G401.6 (cell line): Measurements from ENCODE around the gene CCDC50.

Source experiments
- FAIRE-seq: peaks from 2 replicates; lab custom pipeline; 2012; peaks lifted over from hg19 to GRCh38; lab: Jason Lieb, UNC

The CCDC50 gene, protein sequence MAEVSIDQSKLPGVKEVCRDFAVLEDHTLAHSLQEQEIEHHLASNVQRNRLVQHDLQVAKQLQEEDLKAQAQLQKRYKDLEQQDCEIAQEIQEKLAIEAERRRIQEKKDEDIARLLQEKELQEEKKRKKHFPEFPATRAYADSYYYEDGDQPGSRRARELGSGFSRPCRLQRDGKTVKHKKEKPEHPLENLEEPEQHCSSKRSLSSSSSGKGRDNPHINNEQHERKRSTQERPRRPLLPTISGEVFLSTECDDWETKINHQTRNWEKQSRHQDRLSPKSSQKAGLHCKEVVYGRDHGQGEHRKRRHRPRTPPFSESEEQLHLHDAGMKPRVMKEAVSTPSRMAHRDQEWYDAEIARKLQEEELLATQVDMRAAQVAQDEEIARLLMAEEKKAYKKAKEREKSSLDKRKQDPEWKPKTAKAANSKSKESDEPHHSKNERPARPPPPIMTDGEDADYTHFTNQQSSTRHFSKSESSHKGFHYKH

DNA sequence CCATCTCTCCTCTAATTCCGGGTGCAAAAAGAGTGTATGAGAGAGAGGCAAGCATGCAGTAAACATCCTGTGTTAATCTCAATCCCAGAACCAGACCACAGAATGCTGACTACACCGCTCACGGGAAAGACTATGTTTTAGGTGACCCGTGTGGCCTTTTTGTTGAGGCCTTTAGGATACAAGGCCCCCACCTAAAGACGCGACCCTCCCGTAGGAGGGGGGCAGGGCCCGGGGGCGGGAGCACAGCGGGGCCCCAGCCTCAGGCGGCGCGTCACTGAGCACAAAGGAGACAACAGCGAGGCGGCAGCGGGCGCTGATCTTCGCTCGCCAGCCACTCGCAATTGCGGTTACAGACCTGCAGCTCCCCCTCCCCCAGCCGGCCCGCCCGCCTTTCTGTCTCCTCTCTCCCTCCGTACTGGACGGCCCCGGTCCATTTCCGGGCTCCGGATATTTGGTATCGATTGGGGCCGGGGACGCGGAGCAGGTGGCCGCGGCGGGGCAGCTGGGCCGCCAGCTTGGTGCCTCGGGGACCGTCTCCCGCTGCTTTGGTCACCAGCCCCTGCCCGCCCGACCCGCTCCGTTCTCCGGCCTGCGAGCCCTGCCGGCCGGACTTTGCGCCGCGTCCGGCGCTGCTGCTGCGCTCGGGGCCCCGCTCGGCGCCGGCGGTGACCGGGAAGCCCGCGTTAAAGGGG is at the start of gene CCDC50:
CCDC50 (plus strand) TSS at position 433 of the 692 bp plus-strand sequence. CDS start 281 bp downstream, outside the sequence.
- FAIRE-seq: no peak

DNA sequence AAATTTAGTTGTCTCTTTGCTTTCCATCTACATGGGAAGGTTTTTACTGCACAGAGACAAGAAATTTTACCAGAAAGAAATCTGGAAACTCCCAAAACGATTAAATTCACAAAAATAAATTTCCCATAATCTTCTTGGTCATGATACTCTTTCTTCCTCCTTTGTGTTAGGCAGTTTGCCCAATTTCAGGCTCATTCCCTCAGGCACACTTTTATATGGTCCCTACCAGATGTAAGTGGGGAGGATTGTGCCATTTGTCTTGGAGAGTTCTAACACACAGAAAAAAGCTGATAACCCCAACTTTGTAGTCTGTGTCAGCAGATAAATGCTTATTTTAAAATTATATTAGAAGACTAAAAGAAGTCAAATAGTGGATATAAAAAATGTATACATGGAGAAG is 49.1 kb upstream of the CCDC50 start:
- FAIRE-seq: no peak

DNA sequence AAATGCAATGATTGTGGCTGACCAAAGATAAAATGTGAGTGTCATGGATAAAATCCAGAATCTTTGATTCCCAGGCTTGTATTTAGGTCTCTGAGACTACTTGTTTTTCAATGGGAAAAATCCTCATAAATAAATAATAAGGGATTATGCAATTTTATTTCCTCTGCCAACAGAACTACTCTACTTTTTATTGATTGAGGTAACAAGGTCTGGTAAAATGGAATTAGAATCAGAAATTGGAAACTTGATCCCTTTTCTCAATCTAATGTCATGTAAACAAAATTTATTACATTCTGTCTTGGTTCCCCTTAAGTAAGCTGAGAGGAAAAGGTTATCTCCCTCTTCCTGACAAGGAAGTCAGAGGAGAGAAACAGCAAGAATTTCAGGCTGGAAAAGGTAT is 48.3 kb upstream of the CCDC50 start:
- FAIRE-seq: peak; percentile 96

DNA sequence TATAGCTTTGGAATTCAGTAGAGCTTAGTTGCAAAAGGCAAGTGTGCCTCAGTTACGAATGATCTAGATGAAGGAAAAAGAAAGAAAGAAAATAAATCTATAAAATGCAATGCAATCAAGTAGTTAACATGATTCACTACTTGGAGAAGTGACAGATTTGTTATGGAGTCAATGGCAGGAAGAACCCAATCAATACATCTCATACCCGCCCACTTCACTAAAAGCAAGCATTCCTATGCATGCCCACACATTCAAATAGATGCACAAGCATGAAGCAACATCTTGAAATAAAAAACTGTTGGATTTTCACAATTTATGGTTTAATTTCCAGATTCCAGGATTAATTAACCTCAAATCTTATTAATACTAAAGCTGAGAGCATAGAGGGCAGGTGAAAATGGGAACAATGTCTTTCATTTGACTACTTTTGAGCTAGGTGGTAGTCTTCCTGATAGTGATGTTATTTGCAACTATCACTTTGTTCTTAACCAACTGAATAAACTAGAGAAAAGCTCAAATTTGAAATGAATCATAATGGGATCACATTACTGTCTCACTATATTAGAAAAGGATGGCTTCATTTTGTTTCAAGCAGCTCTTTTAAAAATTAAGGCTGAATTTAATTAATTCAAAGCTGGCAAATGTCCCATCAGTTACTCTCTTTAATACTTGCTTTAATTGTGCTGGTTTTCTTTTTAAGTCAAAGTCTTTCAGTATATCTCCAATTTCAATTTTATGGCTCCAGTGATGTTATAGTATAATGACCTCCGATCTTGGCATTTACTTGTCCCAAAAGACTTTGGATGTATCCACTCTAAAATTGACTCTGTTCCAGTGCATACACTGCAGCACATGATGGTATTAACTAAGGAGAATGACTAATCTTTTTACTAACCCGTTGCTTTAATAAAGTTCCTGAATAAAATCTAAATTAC is 46.7 kb upstream of the CCDC50 start:
- peak; percentile 97 for FAIRE-seq

DNA sequence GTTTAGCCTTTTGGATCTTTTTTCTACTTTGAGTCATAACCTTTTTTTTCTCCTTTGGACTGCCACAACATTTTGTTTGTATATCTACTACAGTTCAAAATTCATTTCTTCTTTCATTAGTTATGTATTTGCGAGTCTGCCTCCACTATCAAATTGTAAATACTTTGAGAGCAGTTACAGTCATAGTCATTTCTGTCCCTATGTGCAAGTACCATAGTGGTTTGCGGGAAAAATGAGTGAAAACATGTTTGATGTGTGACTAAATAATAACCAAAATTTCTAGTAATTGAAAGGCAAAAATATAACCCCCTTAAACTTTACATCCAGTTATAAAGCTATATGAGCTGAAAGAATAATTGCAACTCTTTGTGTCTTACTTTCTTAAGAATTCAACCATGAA is 45.8 kb upstream of the CCDC50 start:
- no peak for FAIRE-seq

DNA sequence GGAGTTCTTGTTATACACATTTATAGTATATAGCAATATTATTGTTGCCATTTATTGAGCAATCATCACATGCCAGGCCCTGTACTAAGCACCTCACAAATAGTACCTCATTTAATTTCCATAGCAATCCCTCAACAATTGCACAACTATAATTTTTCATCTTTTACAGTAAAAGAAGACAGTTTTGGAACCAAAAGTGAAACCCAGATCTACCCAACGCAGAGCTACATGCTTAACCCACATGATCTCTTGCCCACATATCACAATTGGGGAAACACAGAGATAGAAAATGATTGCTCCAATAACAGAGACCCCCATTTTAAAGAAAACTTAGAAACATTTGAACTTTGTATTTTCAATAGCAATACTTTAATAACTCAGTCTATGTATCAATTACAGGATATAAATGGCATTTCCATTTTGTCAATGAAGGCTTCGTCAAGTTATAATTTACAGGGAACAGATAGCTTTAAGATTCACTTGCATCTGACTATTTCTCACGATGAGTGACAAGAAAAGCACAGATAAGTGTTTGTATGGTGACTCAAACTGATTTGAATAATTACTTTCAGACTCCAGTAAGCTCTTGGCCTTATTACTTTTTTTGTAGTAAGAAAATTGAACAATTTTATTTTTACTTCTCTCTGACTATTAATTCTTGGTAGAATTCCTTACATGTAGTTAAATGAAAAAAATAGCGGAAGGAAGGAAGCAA is 38.7 kb upstream of the CCDC50 start:
- no peak for FAIRE-seq

DNA sequence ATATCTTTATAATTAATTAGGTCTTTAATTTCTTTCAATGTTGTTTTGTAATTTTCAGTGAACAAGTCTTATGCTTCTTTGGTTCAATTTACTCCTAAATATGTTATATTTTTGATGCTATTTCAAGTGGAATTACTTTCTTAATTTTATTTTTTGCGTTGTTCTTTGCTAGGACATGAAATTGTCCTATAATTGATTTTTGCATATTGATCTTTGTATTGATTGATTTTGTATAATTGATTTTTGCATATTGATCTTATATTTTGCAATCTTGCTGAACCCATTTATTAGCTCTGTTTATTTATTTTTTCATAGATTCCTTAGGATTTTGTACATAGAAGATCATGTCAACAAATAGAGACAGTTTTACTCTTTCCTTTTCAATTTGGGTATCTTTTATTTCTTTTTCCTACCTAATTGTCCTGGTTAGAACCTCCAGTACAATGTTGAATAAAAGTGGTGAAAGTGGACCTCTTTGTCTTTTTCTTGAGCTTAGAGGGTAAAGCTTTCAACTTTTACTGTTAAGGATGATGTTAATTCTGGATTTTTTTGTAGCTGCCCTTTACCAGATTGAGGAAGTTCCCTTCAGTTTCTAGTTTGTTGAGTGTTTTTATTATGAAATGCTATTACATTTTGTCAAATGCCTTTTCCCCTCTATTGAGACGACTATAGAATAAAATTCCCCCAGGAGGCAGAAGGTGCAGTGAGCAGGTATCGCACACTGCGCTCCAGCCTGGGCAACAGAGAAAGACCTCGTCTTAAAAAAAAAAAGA is 36.8 kb upstream of the CCDC50 start:
- FAIRE-seq: peak; percentile 36

DNA sequence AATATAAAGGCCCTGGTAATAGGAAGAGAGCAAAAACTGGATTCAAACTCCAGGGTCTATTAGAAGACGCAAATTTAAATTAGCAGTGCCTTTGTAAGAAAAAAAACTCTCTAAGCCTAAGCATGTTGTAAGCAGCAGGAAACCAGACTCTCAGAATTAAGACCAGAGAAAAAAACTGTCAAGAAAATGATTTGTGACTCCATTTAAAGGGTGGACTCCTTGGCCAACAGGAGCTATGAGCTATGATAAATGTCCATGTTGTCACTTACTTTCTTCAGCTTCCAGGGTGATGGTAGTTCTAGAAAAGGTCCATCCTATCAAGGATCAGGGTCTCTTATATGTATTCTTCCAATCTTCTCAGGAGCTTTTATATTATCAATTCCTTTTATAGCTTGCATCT is 34.9 kb upstream of the CCDC50 start:
- FAIRE-seq: no peak

DNA sequence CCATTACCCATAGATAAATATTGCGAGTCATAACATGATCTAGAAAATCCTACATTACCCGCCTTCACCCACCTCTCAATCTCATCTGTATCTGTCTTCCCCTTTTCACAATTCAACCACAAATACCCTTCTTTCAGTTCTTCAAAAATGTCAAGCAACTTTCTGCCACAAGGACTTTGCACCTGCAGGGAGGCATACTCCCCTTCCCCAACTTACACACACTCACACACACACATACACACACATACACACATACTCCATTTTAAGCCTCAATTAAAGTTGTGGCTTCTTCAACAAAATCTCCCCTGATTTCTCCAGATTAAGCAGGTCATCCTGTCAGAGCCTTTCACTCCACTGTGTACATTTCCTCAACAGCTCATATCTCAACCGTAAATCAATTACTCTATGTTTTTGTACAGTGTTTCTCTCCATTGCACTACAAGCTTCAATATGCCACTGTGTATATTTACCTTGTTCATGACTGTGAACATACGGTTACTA is 33.1 kb upstream of the CCDC50 start:
- no peak for FAIRE-seq

DNA sequence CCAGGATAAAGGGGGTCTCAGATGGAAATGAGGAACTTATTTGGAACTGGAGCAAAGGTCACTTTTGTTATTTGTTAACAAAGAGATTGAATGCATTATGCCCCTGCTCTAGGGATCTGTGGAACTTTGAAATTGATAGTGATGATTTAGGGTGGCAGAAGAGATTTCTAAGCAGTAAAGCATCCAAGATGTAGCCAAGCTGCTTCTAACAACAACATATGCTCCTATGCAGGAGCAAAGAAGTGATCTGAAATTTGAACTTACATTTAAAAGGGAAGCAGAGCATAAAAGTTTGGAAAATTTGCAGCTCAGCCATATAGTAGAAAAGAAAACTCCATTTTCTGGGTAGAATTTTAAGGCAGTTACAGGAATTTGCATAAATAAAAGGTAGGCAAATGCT is 30.3 kb upstream of the CCDC50 start:
- no peak for FAIRE-seq

DNA sequence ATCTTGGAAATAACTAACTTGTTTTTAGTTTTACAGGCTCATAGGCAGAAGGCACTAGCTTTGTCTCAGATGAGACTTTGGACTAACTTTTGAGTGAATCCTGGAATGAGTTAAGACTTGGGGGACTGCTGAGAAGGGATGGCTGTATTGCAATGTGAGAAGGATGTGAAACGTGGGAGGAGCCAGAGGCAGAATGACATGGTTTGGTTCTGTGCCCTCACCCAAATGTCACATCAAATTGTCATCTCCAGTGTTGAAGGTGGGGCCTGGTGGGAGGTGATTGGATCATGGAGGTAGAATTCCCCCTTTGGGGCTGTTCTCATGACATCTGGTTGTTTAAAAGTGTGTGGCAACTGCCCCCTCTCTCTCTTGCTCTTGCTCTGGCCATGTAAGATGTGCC is 28.8 kb upstream of the CCDC50 start:
- FAIRE-seq: no peak

DNA sequence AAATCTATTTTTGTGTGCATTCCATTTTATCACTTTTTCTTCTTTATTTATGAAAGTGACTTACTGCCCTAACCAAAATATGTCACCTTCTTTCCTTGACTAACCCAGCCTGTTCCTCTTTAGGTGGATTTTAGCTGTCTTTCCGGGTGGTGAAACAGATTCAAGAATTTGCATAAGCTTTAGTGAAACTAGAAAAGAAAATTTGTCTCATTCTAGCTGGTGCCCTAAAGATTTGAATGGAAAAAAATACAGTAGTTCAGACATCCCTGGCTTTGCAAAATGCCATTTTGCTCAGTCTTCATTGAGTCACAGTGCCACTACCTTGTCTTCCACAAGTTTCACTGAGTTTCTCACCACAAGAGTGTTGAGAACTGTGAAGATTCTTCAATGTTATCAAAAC is 28.2 kb upstream of the CCDC50 start:
- FAIRE-seq: no peak

DNA sequence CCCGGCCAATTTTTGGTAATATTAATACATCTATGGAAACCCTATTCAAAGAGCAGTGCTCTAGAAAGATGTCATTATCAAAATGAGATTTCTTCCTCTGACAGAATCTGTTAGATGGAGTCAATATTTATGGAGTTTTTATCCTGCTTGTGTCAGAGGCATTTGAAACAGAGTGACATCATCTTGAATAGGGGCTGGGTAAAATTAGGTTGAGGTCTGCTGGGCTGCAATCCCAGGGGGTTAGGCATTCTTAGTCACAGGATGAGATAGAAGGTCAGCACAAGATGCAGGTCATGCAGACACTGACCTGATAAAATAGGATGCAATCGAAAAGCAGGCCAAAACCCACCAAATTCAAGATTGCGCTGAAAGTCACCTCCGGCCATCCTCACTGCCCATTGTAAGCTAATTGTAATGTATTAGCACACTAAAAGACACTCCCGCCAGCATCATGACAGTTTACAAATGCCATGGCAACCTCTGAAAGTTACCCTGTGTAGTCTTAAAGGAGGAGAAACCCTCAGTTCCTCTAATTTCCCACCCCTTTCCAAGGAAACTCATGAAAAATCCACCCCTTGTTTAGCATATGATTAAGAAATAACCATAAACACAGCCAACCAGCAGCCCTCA is 27.3 kb upstream of the CCDC50 start:
- no peak for FAIRE-seq

DNA sequence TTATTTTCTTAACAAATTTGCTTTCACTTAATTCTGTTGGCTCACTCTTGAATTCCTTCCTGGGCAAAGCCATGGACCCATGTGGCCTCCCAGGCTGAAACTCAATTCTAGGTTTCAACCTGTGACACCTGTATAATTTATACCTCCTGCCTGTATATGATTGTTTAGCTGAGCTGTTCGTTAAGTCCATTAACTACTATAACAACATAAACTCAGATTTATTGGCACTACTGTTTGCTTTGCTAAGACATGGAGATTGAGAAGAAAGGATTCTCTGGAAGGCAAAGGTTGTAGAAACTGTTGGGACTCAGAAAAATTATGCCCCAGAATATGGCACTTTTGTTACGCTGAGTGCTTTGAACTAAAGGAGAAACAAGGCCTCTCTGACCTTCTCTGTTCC is 26.7 kb upstream of the CCDC50 start:
- FAIRE-seq: no peak

DNA sequence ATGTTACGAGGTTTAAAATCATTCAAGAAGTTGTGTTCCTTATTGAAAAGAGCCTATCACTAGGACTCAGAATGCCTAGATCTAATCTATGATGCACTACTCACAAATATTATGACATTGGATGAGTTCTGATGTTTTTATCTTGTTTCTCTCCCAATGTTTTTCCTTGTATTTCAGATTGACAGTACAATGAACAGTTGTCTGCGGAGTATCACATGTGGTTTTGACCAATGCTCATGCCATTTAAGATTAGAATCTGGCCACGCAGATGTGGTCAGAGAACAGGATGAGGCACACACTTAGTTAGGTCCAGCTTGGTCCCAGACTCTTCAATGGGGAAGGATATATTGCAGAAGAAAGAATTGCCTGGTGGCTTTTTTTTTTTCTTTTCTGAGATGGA is 25.6 kb upstream of the CCDC50 start:
- no peak for FAIRE-seq

DNA sequence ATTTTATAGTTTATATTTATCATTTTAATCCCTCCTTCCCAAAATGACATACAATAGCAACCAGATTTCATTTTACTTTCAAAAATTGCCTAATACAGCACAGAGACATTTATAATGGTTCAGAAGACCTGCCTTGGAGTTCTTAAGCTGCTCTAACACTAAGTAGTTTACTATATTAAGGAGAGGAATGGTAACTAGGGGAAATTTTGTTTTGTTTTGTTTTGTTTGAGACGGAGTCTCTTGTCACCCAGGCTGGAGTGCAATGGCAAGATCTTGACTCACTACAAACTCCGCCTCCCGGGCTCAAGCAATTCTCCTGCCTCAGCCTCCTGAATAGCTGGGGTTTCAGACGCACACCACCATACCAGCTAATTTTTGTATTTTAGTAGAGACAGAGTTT is 22.8 kb upstream of the CCDC50 start:
- FAIRE-seq: no peak

DNA sequence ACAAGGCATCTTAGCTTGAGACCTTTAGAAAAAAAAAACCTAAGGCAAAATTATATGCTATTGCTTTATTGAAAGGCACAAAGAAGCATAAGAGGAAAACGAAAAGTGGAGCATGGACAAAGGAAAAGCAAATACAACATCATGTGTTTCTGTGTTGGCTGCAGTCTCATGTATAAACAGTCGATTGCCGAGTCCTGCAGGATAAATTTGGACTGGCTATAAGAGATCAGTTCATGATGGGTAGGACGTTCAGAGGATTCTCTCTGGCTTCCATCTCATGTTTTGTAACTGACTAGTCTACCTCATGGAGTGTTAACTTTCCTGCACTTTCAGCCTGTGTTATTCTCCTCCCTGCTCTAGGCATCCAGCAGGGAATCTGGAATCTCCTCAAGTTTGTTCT is 21.9 kb upstream of the CCDC50 start:
- FAIRE-seq: no peak

DNA sequence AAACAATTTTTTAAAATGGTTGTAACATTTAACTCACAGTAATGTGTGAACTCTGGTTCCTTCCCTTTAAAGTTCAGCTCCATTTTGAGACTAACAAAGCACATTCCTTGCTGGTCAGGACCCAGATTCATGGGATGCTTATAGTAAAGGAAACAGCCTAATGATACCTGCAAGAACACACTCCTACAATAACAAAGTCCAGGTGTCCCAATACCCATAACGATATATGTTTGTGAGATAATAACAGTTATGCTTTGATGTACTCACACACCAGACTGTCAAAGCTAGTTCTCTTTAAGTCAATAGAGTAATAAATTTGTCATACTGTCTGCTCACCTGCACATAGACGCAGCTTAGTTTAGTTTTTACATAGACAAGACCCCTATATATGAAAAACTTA is 15.9 kb upstream of the CCDC50 start:
- FAIRE-seq: no peak

DNA sequence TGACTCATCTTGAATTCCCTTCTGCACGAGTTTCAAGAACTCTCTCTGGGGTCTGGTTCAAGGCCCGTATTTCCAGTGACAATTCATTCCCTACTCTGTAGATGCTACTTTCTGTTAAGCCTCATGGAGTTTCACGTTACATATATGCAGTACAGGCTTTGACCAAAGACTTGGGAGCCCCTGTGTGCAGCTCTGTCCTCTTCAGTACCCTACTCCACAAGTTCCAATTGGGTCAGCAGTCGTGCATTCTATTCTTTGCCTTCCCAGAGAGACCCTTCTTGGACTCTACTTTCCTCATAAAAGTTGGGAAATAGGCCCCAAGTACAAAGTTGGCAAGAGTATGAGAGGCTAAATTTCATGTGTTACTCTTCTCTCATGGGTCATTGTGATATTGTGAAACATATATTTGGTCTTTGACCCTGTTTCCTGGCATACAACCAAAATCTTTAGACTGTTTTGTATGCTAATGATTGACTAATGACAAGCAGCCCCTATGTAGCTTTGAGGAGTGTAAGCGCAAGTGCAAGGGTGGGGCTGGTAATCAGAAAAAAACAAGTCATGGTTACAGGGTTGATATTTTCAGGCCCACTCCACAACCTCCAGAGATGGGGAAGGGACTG is 15.0 kb upstream of the CCDC50 start:
- no peak for FAIRE-seq
